ENCODE results near the gene EXOC1L.

EXOC1L gene

DNA sequence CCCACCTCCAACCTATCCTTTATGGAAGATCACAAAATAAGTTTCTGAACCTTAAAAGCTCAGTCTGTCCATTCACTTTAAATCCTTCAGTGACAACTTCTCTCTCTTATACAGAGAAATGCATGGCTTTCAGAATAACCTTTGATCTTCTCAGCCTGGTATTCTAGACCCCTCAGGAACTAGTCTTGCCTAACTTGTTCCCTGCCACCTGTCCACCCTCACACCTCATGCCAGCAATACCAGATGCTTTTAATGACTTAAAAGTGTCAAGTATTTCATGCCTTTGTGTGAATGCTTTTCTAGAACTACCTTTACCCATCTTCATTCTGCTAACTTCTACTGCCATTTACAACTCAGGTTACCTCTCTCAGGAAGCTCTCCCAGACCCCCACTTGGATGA lies 7.4 kb downstream of the EXOC1L start:
- Mint-ChIP-seq H3K9me3 (no peaks in the 10 kb centered on the region), H3K4me1 (no peaks in the 10 kb centered on the region), H3K4me3 (no peak overlapping the region), H3K36me3 (ENCODE audit: low read depth) (no peaks in the 10 kb centered on the region), H3K27me3 (ENCODE audit: low read depth, poor library complexity) (peaks cover 4% of the 10 kb centered on the region), H3K27ac (no peak overlapping the region)
- DNase-seq: no peak
- no peak for TF ChIP-seq CTCF (IDR thresholded peaks at IDR 0.05)

DNA sequence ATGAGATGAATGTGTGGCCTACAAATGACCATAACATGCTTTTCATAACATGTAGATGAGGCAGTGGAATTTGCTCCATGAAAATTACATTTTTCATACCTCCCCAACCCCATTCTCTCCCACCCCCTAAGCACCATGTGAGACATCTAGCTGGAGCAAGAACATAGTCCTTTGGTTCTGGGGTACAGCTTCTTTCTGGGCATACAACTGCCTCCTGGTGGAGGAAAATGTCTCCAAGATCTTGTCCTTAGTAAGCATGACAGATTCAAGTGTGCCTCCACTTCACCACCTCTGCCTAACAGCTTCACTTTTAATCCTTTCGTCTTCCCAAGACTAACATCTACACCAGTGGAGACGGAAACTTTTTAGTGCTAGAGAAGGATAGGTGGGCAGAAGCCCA lies 8.0 kb downstream of the EXOC1L start:
- no peak for DNase-seq
- H3K4me3 Mint-ChIP-seq: no peak overlapping the region
- no peak for TF ChIP-seq CTCF (IDR thresholded peaks at IDR 0.05)
- H3K4me1 Mint-ChIP-seq: no peaks in the 10 kb centered on the region
- H3K9me3 Mint-ChIP-seq: no peaks in the 10 kb centered on the region
- no peak overlapping the region for H3K27ac Mint-ChIP-seq
- no peaks in the 10 kb centered on the region for H3K36me3 Mint-ChIP-seq (ENCODE audit: low read depth)
- peaks cover 4% of the 10 kb centered on the region for H3K27me3 Mint-ChIP-seq (ENCODE audit: low read depth, poor library complexity)

- Mint-ChIP-seq H3K27me3 (ENCODE audit: low read depth, poor library complexity) (peaks cover 4% of the 10 kb centered on the region), H3K36me3 (ENCODE audit: low read depth) (no peaks in the 10 kb centered on the region), H3K9me3 (no peaks in the 10 kb centered on the region), H3K4me3 (no peak overlapping the region), H3K4me1 (no peaks in the 10 kb centered on the region), H3K27ac (peak overlapping the region; percentile 30)
- no peak for TF ChIP-seq CTCF (IDR thresholded peaks at IDR 0.05)
- no peak for DNase-seq
Observed at GRCh38 chr4:55830048-55830447, 10.5 kb downstream of the EXOC1L start.

- no peak for DNase-seq
- no peak overlapping the region for H3K4me3 Mint-ChIP-seq
- H3K9me3 Mint-ChIP-seq: no peaks in the 10 kb centered on the region
- no peaks in the 10 kb centered on the region for H3K4me1 Mint-ChIP-seq
- H3K27ac Mint-ChIP-seq: no peak overlapping the region
- H3K36me3 Mint-ChIP-seq (ENCODE audit: low read depth): no peaks in the 10 kb centered on the region
- peaks cover 4% of the 10 kb centered on the region for H3K27me3 Mint-ChIP-seq (ENCODE audit: low read depth, poor library complexity)
- TF ChIP-seq CTCF (IDR thresholded peaks at IDR 0.05): no peak
Observed at GRCh38 chr4:55830716-55831115, 11.1 kb downstream of the EXOC1L start.

DNA sequence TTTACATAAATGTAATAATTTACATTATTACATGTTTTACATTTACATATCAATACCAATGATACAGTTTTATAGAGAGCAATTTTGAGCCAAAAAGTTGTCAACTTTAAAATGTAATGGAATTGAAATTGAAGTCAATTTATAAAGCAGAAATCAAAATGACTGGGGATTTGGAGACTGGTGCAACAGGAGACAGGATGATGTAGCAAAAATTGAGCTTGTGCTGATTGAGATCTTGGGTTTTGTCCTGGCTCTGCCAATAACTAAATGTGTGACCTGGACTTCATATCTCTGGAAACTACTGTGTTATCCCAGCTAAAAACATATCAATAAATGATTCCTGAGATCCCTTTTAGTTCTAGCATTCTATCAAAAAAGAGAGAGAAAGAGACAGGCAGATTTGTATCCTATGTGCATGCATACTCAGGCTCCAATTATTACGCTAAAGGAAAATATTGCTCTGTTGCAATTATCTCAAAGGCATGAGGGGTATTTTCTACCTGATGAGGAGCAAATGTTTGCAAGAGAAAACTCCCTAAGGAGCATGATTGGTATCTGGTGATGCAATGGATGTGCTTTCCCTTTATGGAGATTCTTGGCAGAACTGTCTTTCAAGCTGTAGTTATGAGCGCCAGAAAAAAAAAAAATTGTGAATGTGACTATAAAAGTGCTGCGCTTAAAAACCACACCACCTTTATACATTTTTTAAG lies 14.7 kb downstream of the EXOC1L start:
- no peak for DNase-seq
- Mint-ChIP-seq H3K4me1 (no peaks in the 10 kb centered on the region), H3K4me3 (no peak overlapping the region), H3K9me3 (peaks cover 27% of the 10 kb centered on the region), H3K36me3 (ENCODE audit: low read depth) (no peaks in the 10 kb centered on the region), H3K27ac (no peak overlapping the region), H3K27me3 (ENCODE audit: low read depth, poor library complexity) (peaks cover 4% of the 10 kb centered on the region)
- no peak for TF ChIP-seq CTCF (IDR thresholded peaks at IDR 0.05)

DNA sequence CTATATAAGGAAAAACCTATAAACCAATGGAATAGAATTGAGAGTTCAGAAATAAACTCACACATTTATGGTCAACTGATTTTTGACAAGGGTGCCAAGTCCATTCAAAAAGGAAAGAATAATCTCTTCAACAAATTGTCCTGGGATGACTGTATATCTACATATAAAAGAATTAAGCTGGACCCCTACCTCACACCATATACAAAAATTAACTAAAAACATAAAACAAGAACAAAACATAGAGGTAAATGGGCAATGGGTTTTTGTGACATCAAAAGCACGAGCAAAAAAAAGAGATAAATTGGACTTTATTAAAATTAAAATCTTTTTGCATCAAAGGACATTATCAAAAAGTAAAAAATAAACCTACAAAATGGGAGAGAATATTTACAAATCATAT lies 18.3 kb downstream of the EXOC1L start:
- H3K4me3 Mint-ChIP-seq: no peak overlapping the region
- peaks cover 16% of the 10 kb centered on the region for H3K36me3 Mint-ChIP-seq (ENCODE audit: low read depth)
- no peak for TF ChIP-seq CTCF (IDR thresholded peaks at IDR 0.05)
- H3K27ac Mint-ChIP-seq: no peak overlapping the region
- peaks cover 5% of the 10 kb centered on the region for H3K27me3 Mint-ChIP-seq (ENCODE audit: low read depth, poor library complexity)
- peaks cover 59% of the 10 kb centered on the region for H3K9me3 Mint-ChIP-seq
- DNase-seq: no peak
- peaks cover 6% of the 10 kb centered on the region for H3K4me1 Mint-ChIP-seq
